8988T (cell line): ENCODE measurements around the gene ZSWIM7.
A peak's percentile ranks its signal among the peaks of the same experiment; 100 is the strongest.
"Not testable (repeated sequence)": the region's sequence is repeated elsewhere in the genome, so short reads cannot be mapped to it uniquely, and the experiment has no call there.

Source experiments
- DNase-seq: peaks from one replicate; pipeline ENCODE4 v3.0.0; 2011

ZSWIM7 gene

GRCh38 chr17:15955793-15956541 lies 43.5 kb downstream of the ZSWIM7 start:
- DNase-seq, result no peak

DNA sequence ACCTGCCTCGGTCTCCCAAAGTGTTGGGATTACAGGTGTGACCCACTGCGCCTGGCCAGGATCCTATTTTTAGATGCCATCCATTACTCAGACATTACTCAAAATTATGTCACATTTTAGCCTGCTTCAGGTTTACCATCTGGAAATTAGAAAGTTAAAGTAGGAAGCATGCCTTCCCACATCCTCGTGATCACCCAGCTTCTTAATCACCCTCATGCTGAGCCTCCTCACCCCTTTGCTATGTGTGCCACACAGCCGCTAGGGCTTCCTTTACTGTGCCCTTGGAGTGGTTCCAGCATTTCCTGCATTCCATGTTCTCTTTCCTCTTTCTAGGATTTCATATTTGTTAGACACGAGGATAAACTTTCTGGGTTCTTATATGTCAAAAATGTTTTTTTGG lies 45.3 kb downstream of the ZSWIM7 start:
- DNase-seq, result no peak

GRCh38 chr17:15952916-15953790 lies 46.4 kb downstream of the ZSWIM7 start:
- no peak for DNase-seq

DNA sequence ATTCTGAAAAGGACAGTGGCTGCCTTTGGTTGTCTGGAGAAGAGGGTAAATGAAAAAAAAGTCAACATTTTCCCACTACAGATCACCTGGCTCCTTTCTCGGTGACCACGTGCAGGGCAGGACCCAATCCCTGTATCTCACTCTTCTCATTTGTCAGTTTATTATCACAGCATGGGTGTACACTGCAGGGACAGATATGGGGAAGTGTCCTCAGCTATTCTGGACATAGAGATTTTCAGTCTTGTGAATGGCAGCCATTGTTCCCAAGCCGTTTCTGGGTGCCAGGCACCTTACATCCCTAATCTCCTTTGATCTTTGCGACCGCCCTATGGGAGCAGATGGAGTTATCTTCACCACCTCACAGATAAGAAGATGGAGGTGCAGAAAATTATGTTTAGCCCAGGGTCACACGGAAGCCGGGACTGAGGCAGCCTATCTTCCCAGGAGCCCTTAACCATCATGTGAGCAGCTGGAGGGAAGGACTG lies 47.4 kb downstream of the ZSWIM7 start:
- no peak for DNase-seq

DNA sequence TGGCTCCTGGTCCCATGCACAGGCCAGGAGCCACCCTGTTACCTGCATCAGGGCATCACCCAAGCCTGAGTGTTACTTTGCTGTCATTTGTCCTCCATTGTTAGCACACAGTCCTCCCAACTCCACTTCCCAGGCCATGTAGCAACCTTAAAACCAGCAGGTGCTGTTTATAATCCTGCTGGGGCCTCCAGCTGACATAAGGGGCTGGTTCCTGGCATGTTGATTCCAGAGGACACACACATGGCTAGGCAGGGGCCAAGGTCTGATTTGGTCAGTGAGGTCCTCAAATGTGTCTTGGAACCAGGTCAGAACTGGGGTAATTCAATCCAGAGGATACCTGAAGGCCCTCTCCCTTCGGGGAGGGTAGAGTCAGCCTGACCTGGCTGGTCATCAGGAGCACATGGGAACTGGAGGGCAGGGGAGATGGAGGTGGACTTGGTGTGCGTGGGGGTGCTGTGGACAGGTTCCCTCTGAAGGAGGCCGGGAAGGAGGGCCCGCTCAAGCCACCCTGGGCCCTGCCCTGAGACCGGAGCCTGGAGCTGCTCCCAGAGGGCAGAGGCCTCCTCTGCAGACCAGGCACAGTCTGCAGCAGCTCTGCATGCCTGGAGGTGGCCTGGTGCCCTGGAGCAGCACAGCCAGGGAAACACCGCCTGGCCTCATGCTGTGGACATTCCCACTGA lies 48.0 kb downstream of the ZSWIM7 start:
- DNase-seq, result no peak

DNA sequence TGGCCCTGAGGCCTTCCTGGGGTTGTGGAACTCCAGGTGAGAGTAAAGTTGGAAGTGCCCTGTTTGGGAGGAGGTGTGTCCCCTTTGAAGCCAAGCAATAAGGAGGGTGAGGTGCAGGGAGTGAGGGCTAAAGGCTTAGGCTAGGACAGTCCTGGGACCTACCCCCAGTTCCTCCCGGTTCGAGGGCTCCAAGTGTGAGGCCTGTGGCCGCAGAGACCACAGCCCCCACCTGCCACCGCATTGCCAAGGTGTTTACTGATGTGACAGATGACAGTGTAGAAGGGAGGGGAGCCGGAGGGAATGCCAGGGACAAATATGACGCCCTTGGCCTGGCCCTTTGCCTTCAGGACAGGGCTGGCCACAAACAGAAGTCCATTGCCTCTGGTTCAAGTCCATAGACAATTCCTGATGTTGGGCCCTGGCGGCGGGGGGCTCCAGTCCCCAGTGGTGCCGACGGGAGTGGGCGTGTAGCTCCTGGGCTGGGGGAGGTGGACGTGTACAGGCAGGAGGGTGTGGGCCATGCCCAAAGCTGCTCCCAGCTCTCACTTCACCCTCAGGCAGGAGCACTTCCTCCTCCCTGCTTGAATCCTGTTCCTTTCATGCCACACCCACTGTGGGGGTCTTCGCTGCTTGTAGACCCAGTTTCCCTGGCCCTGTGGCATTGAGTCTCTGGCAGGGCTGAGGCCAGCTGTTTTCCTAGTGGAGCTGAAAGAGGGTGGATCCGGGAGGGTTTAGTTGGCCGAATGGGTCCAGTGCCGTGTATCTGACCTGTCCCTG lies 51.3 kb downstream of the ZSWIM7 start:
- DNase-seq, result no peak

DNA sequence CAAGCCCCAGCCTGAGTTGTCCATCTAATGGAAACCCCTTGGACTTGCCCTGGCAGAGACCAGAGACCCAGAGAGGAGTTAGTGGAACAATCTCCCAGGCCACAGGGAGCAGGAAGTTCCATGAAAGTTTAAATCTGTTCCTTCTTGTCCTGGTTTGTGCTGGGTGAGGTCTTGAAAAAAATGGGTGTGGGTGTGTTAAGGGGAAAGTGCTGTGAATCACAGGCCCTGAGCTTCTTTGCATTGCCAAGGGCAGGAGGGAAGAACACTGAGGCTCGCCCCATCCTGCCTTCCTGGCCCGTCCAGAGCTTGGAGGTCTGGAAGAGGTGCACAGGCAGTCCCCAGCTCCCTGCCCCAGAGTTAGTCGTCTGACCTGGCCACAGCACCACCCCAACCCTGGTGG lies 52.2 kb downstream of the ZSWIM7 start:
- no peak for DNase-seq

- DNase-seq, result no peak
Observed at GRCh38 chr17:15946611-15947120, 52.8 kb downstream of the ZSWIM7 start.

DNA sequence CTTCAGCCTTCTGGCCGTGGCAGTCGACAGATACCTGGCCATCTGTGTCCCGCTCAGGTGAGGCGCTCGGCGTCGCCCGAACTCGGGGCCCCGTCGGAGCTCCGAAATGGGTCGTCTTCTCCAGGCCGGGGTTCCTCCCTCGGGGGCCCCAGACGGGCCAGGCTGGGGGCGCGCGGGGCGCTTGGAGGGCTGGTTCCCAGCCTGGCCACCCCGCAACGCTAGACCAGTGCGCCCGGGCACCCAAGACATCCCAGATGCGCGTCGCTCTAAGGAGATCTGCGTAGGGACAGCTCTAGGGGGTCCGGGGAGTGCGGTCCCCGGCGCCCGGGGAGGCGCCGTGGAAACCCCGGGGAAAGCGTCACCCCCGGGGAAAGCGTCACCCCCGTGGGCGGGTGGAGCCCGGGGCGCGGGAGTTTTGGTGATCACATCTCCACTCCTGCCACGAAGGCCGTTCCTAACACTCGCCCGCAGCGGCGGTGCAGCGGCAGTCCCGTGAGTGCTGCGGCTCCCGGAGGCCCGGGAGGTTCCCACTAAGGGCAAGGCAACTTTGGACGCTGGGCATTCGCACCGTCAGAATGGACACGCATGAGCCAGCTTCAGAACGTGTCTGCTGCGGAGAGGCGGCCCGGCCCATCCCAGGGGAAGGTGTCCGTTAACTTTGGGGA lies 53.8 kb downstream of the ZSWIM7 start:
- DNase-seq, result no peak

DNA sequence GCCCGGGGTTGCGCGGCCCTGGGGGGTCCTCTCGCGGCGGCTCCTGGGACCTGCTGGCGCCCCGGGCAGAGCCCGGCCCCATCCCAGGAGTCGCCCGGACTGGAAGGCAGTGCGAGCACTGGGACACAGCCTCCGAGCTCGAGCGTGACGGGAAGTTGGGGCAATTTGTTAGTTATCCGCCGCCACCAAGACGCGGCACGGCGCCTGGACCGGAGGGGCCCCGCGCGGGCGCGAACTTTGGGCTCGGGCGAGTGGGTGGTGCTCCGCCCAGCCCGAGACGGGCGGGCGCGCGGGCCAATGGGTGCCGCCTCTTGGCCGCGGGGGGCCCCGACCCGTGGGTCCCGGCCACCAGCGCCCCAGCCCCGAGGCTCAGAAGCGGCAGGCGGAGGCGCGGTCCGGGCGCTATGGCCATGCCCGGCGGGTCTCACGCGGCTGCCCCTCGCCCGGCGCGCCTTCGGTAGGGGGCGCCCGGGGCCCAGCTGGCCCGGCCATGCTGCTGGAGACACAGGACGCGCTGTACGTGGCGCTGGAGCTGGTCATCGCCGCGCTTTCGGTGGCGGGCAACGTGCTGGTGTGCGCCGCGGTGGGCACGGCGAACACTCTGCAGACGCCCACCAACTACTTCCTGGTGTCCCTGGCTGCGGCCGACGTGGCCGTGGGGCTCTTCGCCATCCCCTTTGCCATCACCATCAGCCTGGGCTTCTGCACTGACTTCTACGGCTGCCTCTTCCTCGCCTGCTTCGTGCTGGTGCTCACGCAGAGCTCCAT lies 54.6 kb downstream of the ZSWIM7 start, which contains the start of gene ADORA2B:
TSS of gene ADORA2B (plus strand) at position 372 of the 768 bp plus-strand sequence. CDS start at position 491, 119 bp downstream.
- DNase-seq, result peak; percentile 95

DNA sequence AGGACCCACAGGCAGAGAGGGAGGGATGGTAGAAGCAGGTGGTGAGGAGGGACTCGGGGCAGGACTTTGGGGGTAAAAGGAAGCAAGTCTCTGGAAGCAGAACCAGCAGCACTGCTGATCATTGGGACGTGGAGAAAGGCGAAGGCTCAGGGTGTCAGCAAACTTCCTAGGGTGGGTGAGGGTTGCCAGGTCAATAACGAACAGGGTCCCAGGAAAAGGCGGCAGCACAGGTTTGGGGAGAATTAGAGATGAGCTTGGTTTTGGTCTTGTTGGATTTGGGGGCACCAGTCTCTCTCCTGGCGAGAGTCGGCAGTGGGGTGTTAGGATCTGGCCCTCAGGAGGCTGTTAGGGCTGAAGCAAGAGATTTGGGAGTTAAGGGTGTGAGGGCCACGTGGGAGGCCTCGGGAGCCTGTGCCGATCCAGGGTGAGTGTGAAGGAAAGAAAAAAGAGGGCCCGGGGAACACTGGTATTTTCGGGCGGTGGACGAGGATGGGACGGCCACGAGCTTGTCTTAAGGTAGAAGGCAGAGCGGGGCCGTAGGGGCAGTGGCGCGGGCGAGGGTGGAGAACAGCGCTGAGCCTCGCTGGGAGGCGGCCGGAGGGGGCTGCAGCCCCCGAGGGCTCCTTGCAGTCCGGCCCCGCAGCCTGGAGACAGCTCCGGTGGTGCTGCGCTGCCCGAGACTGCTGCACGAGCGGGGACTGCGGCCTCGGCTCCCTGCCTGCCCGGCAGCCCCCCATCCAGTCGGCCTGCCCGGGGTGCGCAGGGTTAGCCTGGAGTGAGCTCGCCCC lies 55.3 kb downstream of the ZSWIM7 start:
- no peak for DNase-seq

DNA sequence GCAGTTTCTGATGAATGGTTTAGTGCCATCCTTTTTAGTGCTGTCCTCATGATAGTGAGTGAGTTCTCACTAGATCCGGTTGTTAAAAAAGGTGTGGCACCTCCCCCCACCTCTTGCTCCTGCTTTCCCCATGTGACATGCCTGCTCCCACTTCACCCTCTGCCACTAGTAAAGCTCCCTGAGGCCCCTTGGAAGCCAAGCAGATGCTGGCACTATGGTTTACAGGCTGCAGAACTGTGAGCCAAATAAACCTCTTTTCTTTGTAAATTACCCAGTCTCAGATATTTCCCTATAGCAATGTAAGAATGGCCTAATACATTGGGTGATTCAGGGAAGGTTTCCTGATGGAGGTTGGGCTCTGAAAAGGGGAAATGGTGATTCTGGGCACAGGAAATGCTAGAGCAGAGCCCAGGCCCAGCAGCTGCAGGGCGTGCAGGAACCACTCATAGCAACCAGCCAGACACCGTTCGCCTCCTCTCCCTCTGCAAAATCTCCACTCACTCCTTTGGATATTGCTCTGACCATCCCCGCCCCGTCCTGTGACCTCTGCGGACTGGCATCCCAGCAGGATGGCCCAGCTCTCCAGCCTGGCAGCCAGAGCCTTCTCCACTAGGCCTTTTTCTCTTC lies 57.2 kb downstream of the ZSWIM7 start:
- no peak for DNase-seq

GRCh38 chr17:15941781-15942180 lies 57.7 kb downstream of the ZSWIM7 start:
- peak; percentile 66 for DNase-seq

DNA sequence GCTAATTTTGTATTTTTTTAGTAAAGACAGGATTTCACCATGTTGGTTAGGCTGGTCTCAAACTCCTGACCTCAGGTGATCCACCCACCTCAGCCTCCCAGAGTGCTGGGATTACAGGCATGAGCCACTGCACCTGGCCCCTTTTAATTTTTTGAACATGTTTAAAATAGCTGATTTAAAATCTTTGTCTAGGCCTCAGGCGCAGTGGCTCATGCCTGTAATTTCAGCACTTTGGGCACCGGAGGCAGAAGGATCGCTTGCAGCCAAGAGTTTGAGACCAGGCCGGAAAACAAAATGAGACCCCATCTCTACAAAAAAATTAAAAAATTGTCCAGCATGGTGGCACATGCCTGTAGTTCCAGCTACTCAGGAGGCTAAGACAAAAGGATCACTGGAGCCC lies 63.0 kb downstream of the ZSWIM7 start:
- not testable (repeated sequence) for DNase-seq

DNA sequence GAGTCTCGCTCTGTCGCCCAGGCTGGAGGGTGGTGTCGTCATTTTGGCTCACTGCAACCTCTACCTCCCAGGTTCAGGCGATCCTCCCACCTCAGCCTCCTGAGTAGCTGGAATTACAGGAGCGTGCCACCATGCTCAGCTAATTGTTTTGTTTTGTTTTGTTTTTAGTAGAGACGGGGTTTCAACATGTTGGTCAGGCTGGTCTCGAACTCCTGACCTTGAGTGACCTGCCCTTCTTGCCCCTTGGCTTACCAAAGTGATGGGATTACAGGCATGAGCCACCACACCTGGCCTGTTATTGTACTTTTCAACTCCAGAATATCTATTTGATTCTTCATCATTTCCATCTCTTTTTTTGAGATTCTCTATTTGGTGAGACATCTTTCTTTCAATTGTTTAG lies 63.6 kb downstream of the ZSWIM7 start:
- DNase-seq, result no peak

- DNase-seq, result no peak
Observed at GRCh38 chr17:15934866-15935265, 64.6 kb downstream of the ZSWIM7 start.

DNA sequence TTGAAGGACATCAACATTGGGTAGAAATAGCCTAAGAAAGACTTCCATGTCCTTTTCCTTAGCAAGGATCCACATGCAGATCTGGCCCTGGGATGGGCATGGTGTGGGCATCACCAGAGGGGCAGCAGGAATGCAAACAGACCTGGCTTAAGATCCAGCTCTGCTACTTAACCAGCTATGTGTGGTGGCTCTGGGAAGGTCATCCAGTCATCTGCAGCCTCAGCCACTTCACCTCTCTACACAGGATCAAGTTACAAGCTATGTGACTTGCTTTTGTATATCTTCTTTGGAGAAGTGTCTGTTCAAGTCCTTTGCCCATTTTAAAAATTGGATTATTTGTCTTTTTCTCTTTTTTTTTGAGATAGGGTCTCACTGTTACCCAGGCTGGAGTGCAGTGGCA lies 68.1 kb downstream of the ZSWIM7 start:
- no peak for DNase-seq

GRCh38 chr17:15930426-15930825 lies 69.1 kb downstream of the ZSWIM7 start:
- no peak for DNase-seq

DNA sequence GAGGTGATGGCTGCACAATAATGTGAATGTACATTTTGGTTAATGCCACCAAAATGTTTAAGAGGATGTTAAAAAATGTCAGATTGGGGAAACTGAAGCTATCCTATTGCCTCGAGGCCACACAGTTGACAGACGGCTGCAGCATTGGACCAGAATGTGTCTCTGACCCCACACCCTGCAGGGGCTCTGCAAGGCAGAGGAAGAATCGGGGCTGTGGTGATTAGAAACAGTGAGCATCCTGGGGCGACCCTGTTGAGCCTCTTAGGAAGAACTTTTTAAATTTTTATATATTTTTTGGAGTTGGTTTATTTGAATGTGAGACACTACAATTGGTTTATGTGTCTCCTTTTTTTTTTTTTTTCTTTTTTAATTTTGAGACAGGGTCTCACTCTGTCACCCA lies 69.6 kb downstream of the ZSWIM7 start:
- no peak for DNase-seq
